ENCODE measurements around the gene HUNK.

DNA sequence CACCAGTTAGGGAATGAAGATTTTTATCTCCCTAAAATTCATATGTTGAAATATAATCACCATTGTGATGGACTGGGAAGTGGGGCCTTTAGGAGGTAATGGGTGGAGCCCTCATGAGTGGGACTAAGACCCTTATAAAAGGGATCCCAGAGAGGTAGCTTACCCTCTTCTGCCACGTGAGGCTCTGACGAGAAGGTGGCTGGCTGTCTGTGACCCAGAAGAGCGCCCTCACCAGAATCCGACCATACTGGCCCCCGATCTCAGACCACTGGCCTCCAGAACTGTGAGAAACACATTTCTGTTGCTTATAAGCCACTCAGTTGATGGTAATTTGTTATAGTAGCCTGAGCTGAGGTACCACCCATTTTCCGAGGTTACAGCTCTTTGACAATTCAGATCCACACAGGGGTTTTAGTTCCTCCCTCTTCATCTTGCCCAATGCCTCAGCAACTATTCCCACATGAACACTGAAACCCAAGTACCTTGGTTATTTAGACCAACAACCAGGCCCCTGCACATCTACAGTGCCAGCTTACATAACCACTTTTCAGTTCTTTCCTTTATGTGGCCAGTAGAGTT is 27.6 kb upstream of the HUNK start:
- TF ChIP-seq, protein P1, sequence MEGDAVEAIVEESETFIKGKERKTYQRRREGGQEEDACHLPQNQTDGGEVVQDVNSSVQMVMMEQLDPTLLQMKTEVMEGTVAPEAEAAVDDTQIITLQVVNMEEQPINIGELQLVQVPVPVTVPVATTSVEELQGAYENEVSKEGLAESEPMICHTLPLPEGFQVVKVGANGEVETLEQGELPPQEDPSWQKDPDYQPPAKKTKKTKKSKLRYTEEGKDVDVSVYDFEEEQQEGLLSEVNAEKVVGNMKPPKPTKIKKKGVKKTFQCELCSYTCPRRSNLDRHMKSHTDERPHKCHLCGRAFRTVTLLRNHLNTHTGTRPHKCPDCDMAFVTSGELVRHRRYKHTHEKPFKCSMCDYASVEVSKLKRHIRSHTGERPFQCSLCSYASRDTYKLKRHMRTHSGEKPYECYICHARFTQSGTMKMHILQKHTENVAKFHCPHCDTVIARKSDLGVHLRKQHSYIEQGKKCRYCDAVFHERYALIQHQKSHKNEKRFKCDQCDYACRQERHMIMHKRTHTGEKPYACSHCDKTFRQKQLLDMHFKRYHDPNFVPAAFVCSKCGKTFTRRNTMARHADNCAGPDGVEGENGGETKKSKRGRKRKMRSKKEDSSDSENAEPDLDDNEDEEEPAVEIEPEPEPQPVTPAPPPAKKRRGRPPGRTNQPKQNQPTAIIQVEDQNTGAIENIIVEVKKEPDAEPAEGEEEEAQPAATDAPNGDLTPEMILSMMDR (IDR thresholded peaks at IDR 0.05) = no peak
- TF ChIP-seq POLR2A (IDR thresholded peaks at IDR 0.05) = no peak

All from adrenal gland (tissue), 5 donors.